NCI-H2196 treated with DMSO at 0.1 percent for 48 hours (cell line): ENCODE results near the gene SMIM41.
A peak's percentile ranks its signal among the peaks of the same experiment; 100 is the strongest.

Experiments
- DNase-seq: peaks from one replicate; lab custom pipeline; 2025; ENCODE audit not compliant: unreplicated experiment; lab: John Stamatoyannopoulos, UW

Gene SMIM41

DNA sequence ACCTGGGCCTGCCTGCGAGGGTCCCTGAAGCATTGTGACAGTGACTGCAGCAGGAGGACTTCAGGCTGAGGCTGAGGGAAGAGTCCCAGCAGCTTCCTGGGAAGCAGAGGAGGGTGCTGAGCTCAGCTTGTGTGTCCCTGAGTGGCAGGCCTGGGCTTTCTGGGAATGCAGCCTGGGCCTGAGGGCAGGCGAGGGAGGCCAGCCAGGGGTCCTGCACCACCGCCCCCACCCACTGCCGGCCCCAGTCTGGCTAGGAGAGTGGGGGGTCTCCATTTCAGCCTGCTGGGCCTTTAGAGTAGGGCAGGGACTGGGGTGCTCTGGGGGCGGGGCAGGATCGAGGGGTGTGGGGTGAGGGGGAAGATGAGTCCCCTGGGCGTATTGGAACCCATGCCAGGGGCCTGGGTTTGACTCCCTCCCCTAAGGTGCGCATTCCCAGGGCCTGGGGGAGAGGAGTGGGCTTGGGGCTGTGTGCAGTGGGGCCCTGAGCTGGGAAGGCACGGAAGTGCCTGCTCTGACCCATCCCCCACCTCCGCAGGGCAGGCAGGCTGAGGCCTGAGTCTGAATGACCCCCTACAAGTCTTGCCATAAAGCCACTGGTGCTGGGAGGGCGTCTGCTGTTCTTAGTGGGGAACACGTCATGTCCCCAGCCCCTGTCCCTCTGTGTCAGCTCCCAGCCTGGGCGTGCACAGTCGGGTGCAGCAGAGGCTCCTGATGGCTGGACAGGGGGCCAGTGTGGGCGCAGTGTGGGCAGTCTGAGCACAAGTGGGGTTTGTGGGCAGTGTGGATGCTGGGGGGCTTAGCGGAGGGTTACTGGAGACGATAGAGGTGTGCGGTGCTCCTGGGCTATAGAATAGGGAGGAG lies 66.0 kb downstream of the SMIM41 start:
- DNase-seq: no peak

- no peak for DNase-seq
These were observed 66.8 kb downstream of the SMIM41 start for GRCh38 chr12:52146089-52146821.

- DNase-seq: no peak
These were observed 67.4 kb downstream of the SMIM41 start for GRCh38 chr12:52146822-52147366.

- DNase-seq: no peak
These were observed 68.0 kb downstream of the SMIM41 start for GRCh38 chr12:52147367-52147963.

GRCh38 chr12:52147964-52148463 lies 68.5 kb downstream of the SMIM41 start:
- DNase-seq: no peak

- peak; percentile 23 for DNase-seq
These were observed 69.1 kb downstream of the SMIM41 start for GRCh38 chr12:52148464-52149181.

DNA sequence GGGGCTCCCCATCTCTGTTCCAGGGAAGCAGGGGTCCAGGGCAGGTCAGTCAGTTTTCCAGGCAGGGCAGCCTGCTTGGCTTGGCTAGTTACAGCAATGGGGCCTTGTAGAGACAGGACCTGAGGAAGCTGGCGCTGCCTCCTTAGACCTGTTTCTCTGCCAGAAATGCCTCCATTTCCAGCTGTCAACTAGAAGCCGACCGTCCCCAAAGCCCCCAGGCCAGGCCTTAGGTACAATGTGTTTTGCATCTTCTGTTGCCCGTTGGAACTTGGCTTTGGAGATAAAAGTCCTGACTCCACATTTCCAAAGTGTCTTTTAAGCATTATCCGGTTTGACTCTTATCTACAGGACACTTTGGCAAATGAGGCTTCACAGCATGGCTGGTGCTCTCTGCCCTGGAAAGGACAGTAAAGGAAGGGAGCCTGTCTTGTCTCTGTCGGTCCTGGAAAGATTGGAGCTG lies 69.7 kb downstream of the SMIM41 start:
- no peak for DNase-seq

DNA sequence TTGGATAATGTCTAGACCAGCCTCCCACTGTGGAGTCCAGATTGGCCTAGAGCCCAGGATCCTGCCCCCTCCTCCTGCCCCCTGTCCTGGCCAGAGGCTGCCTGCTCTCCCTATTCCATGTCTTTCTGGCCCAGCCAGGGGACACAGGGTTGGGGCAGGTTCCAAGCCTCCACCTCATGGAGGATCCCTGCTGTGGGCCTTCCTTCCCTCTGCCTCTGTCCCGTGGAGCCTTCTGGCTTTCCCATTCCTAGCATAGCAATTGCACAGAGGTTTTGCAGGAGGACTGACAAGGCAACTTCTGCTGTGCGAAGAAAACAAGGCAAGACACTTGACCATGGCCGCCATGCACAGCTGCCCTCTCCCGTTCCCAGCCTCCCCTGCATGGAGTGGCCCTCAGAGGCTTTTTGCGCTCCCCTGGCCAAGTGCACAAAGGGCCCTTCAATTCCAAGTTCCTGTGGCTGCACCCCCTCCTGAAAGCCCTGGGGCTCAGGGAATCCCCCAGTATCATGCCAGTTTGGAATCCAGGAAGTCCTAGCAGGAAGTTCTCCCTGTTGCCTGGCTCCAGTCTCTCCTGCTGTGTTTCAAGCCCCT lies 70.2 kb downstream of the SMIM41 start:
- no peak for DNase-seq

DNA sequence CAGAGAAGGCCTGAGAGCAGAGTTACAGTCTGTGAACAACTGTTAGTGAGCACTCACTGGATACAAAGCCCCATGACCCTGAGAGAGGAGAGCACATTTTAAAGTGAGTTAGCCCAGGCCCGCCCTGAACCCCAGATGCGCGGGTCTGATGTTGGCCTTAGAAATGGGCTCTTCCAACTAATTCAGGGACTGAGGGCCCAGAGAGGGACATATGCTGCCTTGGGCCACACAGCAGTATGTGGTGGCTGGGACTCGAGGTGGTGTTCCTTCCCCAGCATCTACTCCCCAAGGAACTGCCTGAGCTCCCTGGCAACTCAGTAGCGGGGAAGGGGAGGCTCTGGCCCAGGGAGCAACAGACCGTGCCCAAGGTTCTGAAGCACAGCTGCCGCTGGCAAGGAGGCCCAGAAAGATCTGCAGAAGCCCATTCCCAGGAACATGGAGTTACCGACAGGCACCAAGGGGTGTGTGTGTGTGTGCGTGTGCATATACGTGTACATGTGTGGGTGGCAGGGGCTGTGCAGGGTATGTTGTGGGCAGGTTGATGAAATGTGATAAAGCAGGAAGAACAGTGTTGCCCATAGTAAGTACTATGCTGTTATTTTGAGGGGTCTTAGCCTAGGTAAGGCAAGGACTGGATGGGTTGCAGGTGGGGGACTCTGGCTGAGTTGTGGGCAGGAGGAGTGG lies 71.8 kb downstream of the SMIM41 start:
- no peak for DNase-seq

- DNase-seq: no peak
These were observed 72.6 kb downstream of the SMIM41 start for GRCh38 chr12:52151837-52152783.

- no peak for DNase-seq
These were observed 73.4 kb downstream of the SMIM41 start for GRCh38 chr12:52152905-52153317.

DNA sequence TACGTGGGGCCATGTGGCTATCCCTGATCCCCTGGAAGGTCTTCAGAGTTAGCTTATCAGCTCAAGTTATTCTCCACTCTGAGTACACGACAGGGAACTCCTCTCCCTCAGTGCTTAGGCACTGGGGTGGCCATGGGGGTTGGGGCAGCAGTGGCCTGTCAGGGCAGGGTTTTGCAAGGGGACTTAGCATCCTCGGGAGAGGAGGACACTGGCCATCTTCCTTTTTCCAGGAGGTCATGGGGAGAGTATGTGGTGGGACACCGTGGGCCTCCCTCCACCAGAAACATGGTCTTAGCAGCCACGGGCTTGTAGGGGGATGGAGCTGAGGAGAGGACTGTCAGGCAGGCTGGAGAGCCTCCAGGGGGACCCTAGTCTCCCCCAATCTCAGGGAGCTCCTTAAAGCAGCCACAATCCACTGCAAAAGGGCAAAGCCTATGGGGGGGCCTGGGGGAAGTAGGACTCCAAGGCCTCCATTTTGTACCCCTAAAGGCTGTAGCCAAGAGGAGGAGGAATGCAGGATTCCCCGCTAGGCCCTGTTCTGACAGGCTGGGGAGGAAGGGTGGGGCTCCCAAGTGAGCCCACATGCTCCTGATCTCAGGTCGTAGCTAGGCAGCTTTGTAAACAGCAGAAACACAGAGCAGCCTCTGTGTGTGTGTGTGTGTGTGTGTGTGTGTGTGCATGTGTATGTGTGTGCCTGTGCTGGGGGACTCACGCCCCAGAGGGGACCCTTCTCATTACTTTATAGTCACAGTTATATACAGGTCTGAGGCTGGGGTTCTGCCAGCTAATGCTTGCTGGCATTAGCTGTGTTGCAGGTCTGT lies 75.8 kb downstream of the SMIM41 start:
- no peak for DNase-seq

DNA sequence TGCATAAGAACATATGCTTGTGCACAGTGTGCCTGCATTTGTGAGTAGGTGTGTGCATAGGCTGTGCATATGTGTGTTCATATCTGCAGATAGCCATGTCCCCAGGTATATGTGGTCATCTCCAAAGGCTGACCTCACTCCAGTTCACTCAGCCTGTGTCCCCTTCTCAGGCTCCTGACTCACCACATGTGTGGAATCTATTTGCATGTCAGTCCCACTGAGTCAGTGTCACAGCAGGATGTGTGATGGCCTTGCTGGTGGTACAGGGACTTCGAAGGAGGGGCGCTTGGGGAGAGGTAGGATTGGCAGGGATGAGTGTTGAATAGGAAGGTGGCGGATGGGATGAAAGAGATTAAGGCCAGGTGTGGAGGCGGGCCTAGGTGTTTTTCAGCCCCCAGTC lies 76.8 kb downstream of the SMIM41 start:
- no peak for DNase-seq

DNA sequence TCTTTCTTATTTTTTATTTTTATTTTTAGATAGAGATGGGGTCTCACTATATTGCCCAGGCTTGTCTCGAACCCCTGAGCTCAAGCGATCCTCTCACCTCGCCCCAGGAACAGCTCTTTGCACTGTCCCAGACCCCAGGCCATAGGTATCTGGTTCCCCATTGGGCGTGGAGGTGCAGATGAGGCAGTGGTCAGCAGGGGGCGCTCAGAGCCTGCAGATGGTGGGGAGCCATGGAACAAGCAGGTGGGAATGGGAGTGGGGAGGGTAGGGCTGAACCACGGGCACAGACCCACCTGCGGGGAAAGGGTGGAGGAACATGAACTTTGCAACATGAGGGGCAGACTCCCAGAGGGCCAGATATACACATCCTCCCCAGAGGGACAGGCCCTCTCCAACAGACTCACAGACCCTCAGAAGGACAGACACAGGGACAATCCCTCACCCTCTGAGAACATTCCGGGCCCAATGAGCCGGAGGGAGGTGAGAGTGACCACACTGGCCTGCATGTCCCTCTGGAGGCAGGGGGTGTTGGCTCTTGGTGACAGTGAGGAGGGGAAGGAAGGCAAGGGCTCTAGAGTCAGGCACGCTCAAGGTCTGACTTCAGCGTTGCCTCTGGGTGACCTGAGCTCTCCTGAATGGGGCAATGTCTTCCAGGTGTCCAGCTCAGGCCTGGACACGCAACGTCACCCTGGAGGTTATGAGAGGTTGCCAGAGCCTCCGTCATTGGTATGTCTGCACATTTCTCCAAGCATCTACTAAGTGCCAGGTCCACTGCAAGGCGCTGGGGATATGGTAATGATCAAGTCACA lies 77.5 kb downstream of the SMIM41 start:
- peak; percentile 41 for DNase-seq

DNA sequence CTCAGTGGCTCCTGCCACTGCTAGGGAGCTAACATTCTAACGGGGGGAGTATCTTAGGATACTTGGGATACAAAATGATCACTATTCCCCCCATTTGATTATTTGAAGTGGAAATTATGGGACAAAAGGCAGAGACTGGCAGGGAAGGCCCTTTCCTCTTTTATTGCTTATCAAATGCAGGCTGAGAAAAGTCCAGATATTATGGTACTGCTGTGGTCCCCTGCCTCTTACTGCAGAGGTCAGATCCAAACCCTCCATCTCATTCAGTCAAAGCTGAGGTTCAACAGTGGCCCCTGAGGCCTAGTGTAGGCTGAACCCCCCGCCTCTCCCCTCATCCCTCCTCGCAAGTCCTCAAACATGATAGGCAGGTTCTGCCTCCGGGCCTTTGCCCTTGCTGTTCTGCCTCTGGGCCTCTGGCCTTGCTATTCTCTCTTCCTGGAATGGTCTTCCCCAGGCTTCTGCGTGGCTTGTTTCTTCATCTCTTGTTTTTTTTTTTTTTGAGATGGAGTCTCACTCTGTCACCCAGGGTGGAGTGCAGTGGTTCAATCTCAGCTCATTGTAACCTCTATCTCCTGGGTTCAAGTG lies 78.2 kb downstream of the SMIM41 start:
- no peak for DNase-seq
